GM23248 (cell line): Measurements from ENCODE around the gene POGZ.

ENCODE experiments used
- EZH2 ChIP-seq: fragments of 200-600 bp; sonication (generic); IDR thresholded peaks from 2 replicates; pipeline ENCODE4 v1.6.1; 2018; ENCODE audit warnings: antibody characterized with exemption, mild to moderate bottlenecking; ENCODE audit not compliant: insufficient read depth, poor library complexity, severe bottlenecking
- EZH2phosphoT487 ChIP-seq: fragments of 200-600 bp; sonication (generic); IDR thresholded peaks from 2 replicates; pipeline ENCODE4 v1.6.1; 2018; ENCODE audit warnings: antibody characterized with exemption, moderate library complexity, mild to moderate bottlenecking, low read depth; ENCODE audit not compliant: insufficient read depth

DNA sequence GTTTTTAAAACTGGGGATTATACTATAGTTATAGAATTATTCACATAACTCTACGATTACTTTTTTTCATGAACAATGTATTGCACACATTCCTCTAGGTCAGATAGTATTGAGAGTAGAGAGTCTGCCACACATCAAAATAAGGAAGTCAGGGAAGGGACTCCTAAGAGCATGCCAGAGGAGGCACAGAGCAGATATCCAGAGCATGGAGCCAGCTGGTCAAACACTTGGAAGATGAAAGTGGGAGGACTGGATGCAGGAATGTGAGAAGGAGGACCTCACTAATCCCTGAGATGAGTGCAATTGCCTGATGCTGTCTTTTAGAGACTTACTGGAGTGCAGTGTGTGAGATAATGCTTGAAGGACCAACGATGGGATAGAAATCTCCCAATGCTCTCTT lies 102.6 kb downstream of the POGZ start:
- TF ChIP-seq EZH2 (no peak), EZH2phosphoT487 (no peak)
